Measurements from ENCODE around the gene DDX55.

DNA sequence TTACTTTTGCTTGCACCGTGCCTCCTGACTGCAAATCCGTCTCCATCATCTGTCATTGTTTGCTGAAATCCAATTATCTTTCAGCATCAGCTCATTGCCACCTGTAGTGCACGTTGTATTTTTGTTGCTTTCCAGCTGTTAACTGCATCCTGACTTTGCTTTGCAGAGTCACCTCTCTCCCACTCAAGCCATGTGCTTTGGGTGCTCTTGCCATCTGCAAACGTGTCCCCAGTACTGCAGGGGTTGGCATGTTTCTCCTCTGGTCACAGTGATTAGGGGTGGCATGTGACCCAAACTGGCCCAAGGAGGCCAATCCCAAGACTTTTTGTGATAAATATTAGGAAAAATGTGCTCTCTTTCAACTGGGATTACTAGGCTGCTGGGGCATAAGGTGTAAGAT, 28.0 kb upstream of the DDX55 start:
- TF ChIP-seq ZNF565 (CRISPR knock-in tag; conservative IDR thresholded peaks at IDR 0.05; ENCODE audit: low read depth): no peak
- TF ChIP-seq ZC3H10 (CRISPR knock-in tag; IDR thresholded peaks at IDR 0.05): no peak
- no peak for TF ChIP-seq ZFP3 (CRISPR knock-in tag; IDR thresholded peaks at IDR 0.05)
